HG03175 (cell line): ENCODE results near the gene MKI67.

Experiments used
- ATAC-seq: cut with Tn5 transposase; IDR thresholded peaks from one replicate; pipeline ENCODE4 v1.9.1; 2021; ENCODE audit warnings: mild to moderate bottlenecking, moderate library complexity; ENCODE audit not compliant: unreplicated experiment

MKI67 gene

GRCh38 chr10:128067691-128068397 is 58.4 kb downstream of the MKI67 start:
- ATAC-seq = no peak

- no peak for ATAC-seq
Measured at GRCh38 chr10:128066870-128067382, 59.3 kb downstream of the MKI67 start.

GRCh38 chr10:128065881-128066534 is 60.2 kb downstream of the MKI67 start:
- no peak for ATAC-seq

- ATAC-seq = peak; percentile 52
Measured at GRCh38 chr10:128064970-128065580, 61.1 kb downstream of the MKI67 start.

- peak; percentile 63 for ATAC-seq
Measured at GRCh38 chr10:128064108-128064969, 61.9 kb downstream of the MKI67 start.

GRCh38 chr10:128063736-128064107 is 62.5 kb downstream of the MKI67 start:
- no peak for ATAC-seq

- ATAC-seq = peak; percentile 40
Measured at GRCh38 chr10:128062881-128063563, 63.2 kb downstream of the MKI67 start.

GRCh38 chr10:128062331-128062880 is 63.8 kb downstream of the MKI67 start:
- ATAC-seq = peak; percentile 6

- no peak for ATAC-seq
Measured at GRCh38 chr10:128061306-128062300, 64.6 kb downstream of the MKI67 start.

GRCh38 chr10:128060341-128061250 is 65.6 kb downstream of the MKI67 start:
- ATAC-seq = no peak

- ATAC-seq = no peak
Measured at GRCh38 chr10:128059982-128060293, 66.3 kb downstream of the MKI67 start.

- ATAC-seq = no peak
Measured at GRCh38 chr10:128059266-128059981, 66.8 kb downstream of the MKI67 start.

GRCh38 chr10:128058750-128059134 is 67.5 kb downstream of the MKI67 start:
- ATAC-seq = no peak

- ATAC-seq = no peak
Measured at GRCh38 chr10:128058106-128058749, 68.0 kb downstream of the MKI67 start.

GRCh38 chr10:128056303-128057050 is 69.7 kb downstream of the MKI67 start:
- no peak for ATAC-seq
